Testis (tissue), 3 donors: ENCODE measurements around the gene PSMC3IP. TPM values are rescaled to one million over a fixed set of nuclear protein-coding genes. Genes with fewer than 3 reads are reported as not detected.

Source experiments
- DNase-seq: peaks from one replicate; pipeline ENCODE4 v3.0.0-alpha.2; 2019
- H3K27ac ChIP-seq, 2 donors: fragments of 200-600 bp; sonication (generic); one replicate each; pipeline ENCODE4 v1.5.1; 2019
- H3K27me3 ChIP-seq: fragments of 200-600 bp; sonication (generic); one replicate; pipeline ENCODE4 v1.5.1; 2019
- H3K36me3 ChIP-seq: fragments of 200-600 bp; sonication (generic); one replicate; pipeline ENCODE4 v1.5.1; 2017; ENCODE audit warnings: low read depth; ENCODE audit errors: missing control alignments
- H3K4me1 ChIP-seq: fragments of 200-600 bp; sonication (generic); one replicate; pipeline ENCODE4 v1.5.1; 2019
- H3K4me3 ChIP-seq, 2 donors: fragments of 200-600 bp; sonication (generic); one replicate each; pipeline ENCODE4 v1.5.1; 2017 to 2019
- H3K9me3 ChIP-seq: fragments of 200-600 bp; sonication (generic); one replicate; pipeline ENCODE4 v1.5.1; 2017
- POLR2A ChIP-seq: fragments of 450-650 bp; IDR thresholded peaks from one replicate; pipeline ENCODE4 v1.6.1; 2017; ENCODE audit warnings: antibody characterized with exemption, mild to moderate bottlenecking, moderate library complexity
- WGBS, 2 donors: methylation state at CpG; one replicate each; pipeline ENCODE4 v1.1.5; 2018; 5-methylcytosine and 5-hydroxymethylcytosine counted together
- intact Hi-C: fragments of 100-400 bp; cut with DNase I; formaldehyde crosslinking; loops from one replicate; pipeline ENCODE4 v1.15.1; 2023; ENCODE audit warnings: low total_unique reads
- polyA plus RNA-seq: library from polyadenylated mRNA; stranded (reverse); fragments of 350-450 nt; fragmentation: Illumina TruSeq; extraction: RNeasy Lipid Tissue Mini Kit (QIAGEN cat#74804); gene quantifications from one replicate; pipeline ENCODE4 v1.2.3, GENCODE V29; 2014; ENCODE audit warnings: low read depth, low replicate concordance; ENCODE audit not compliant: insufficient read depth
- total RNA-seq, 2 donors: library from RNA; depleted of rRNA; stranded (reverse); fragments of >200 nt; gene quantifications; one replicate each; pipeline ENCODE4 v1.2.3, GENCODE V29; 2016
- TF ChIP-seq, protein P1 (sequence below), 3 experiments: fragments of 450-650 bp in 2 of 3; fragments of 200-600 bp in 1 of 3; sonication (generic) in 1 of 3; IDR thresholded peaks; one replicate each; pipeline ENCODE4 v1.5.1; 2016 to 2019; ENCODE audit warnings: antibody characterized with exemption in 3 of 3, mild to moderate bottlenecking in 2 of 3, moderate library complexity in 1 of 3

The PSMC3IP gene
- total and polyA plus RNA-seq, 3 donors from 2014 or later, result 17.2 to 45.3 (median 27.2) TPM

DNA sequence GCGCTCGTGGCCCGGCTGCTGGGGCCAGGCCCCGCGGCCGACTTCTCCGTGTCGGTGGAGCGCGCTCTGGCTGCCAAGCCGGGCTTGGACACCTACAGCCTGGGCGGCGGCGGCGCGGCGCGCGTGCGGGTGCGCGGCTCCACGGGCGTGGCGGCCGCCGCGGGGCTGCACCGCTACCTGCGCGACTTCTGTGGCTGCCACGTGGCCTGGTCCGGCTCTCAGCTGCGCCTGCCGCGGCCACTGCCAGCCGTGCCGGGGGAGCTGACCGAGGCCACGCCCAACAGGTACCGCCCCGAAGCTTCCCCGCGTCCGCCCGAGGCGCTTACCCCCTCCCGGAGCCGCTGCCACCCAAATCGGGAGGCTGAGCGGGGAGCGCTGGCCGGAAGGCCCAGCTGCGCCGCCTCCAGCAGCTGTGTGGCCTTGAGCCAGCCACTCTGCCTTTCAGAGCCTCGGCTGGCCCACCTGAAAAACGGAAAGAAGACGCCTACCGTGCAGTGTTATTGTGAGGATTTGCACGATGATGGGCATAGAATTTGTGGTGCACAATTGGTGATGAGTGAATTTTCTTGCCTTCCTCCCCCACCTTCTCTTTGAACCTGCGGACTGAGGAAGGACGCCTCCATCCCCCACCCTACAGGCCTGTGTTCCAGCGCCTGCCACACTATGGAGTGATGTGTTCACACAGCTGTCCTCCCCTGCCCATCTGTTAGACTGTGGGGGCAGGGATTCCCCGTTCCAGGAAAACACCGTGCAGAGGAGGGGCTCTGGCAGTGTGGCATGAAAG, 41.0 kb downstream of the PSMC3IP start:
- Histone ChIP-seq H3K36me3 (no peaks in the 10 kb centered on the region), H3K9me3 (no peaks in the 10 kb centered on the region), H3K27me3 (no peaks in the 10 kb centered on the region), H3K27ac (peak overlapping the region; percentile 33 to 97), H3K4me3 (peak overlapping the region; percentile 71 to 83), H3K4me1 (peaks cover 19% of the 10 kb centered on the region)
- peak; percentile 84 for DNase-seq
- no peak for TF ChIP-seq POLR2A
- WGBS, 2 donors, result 0 to 1% methylated on average over 7 to 53 of the region's 65 CpGs
- intact Hi-C loops, result no loop called here

DNA sequence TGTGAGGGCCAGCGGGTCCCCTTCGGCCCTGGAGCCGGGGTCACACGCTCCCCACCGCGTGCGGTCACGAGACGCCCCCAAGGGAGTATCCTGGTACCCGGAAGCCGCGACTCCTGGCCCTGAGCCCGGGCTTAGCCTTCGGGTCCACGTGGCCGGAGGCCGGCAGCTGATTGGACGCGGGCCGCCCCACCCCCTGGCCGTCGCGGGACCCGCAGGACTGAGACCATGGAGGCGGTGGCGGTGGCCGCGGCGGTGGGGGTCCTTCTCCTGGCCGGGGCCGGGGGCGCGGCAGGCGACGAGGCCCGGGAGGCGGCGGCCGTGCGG, 41.5 kb downstream of the PSMC3IP start, which contains the start of gene NAGLU:
NAGLU (plus strand) TSS at position 194 of the 324 bp plus-strand sequence; CDS start at position 226, 32 bp downstream.
- Histone ChIP-seq H3K27ac (peak within 1 kb of the TSS; percentile 81 to 97), H3K4me1 (peaks cover 19% of the 10 kb centered on the region), H3K27me3 (no peaks in the 10 kb centered on the region), H3K9me3 (no peaks in the 10 kb centered on the region), H3K36me3 (no peaks in the 10 kb centered on the region), H3K4me3 (peak within 1 kb of the TSS; percentile 71 to 83)
- peak; percentile 58 for TF ChIP-seq POLR2A
- TF ChIP-seq, protein P1, sequence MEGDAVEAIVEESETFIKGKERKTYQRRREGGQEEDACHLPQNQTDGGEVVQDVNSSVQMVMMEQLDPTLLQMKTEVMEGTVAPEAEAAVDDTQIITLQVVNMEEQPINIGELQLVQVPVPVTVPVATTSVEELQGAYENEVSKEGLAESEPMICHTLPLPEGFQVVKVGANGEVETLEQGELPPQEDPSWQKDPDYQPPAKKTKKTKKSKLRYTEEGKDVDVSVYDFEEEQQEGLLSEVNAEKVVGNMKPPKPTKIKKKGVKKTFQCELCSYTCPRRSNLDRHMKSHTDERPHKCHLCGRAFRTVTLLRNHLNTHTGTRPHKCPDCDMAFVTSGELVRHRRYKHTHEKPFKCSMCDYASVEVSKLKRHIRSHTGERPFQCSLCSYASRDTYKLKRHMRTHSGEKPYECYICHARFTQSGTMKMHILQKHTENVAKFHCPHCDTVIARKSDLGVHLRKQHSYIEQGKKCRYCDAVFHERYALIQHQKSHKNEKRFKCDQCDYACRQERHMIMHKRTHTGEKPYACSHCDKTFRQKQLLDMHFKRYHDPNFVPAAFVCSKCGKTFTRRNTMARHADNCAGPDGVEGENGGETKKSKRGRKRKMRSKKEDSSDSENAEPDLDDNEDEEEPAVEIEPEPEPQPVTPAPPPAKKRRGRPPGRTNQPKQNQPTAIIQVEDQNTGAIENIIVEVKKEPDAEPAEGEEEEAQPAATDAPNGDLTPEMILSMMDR (IDR thresholded peaks at IDR 0.05), result peak in 1 of 3 experiments; percentile 22
- WGBS, 2 donors, result 1% methylated on average over 36 of the region's 40 CpGs; no CpG with 5 or more reads in 1 of the 2 donors
- peak; percentile 98 for DNase-seq
- intact Hi-C loops, result no loop called here

DNA sequence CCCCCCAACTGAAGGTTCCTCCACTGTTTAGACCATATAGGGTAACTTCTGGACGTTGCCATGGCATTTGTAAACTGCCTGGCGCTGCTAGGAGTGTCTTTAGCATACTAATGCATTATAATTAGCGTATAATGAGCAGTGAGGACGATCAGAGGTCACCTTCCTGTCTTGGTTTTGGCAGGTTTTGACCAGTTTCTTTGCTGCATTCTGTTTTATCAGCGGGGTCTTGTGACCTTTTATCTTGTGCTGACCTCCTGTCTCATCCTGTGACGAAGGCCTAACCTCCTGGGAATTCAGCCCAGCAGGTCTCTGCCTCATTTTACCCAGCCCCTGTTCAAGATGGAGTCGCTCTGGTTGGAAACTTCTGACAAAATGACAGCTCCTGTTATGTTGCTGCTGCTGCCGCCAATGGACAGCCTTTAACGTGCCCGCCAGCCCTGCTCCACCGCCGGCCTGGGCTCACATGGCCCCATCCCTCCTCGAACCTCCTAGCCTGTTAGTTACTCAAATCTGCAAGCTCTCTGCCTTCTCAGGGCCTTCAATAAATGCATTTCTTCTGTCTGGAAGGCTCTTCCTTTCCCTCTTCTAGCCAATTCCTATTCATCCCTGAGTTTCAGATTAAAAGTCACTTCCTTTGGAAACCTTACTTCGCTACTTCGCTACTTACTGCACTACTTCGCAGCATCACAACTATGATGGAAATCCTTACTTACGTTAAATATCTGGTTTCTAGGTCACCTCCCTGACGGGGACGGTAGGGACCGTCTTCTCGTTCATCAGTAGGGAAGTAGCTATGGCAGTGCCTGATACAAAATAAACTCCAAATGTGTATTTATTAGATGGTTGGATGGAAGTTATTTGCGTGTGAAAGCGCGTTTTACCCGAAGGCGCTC, 42.1 kb downstream of the PSMC3IP start:
- intact Hi-C loops, result no loop called here
- no peak for TF ChIP-seq POLR2A
- TF ChIP-seq, protein P1 (IDR thresholded peaks at IDR 0.05), result no peak
- Histone ChIP-seq H3K4me3 (peak overlapping the region; percentile 60 to 83), H3K4me1 (peaks cover 19% of the 10 kb centered on the region), H3K36me3 (no peaks in the 10 kb centered on the region), H3K27ac (peak overlapping the region; percentile 81 to 97), H3K9me3 (no peaks in the 10 kb centered on the region), H3K27me3 (no peaks in the 10 kb centered on the region)
- 29 to 35% methylated on average over 21 to 26 of the region's 26 CpGs for WGBS, 2 donors
- no peak for DNase-seq

DNA sequence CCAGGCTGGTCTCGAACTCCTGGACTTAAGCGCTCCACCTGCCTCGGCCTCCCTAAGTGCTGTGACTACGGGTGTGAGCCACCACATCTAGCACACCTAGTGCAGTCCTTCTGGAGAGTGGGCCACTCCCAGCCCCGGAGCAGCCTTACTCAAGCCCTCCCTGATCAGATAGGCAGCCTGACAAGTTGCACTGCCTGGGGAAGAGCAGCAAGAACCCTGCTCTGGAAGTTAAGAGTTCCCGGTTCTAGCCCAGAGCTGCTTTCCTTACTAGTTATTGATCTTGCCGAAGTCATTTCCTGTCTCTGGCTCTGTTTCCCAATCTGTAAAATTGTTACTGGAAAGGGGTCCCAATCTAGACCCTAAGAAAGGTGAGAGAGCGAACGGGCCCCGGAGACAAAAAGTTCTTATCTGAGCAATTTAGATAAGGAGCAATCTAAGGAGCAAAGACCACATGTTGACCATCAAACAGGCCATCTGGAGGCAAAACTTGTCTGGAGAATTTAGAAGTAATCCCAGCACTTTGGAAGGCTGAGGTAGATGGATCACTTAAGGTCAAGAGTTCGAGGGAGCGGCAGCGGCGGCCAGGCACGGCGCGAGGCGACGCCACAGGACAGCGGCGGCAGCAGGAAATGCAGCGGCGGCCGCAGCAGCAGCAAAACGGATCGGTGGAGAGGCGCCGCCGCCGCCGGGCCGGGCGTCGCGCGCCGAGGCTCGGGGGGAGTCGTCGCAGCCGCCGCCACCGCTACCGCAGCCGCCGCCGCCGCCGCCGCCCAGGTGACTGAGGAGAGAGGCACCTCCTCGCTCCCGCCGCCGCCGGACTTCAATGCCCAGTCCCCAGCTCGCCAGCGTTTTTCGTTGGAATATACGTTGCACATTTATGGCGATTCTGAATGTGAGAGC, 45.8 kb downstream of the PSMC3IP start:
- intact Hi-C loops, result no loop called here
- no peaks in the 10 kb centered on the region for H3K36me3 ChIP-seq
- 9 to 10% methylated on average over 42 to 60 of the region's 60 CpGs for WGBS, 2 donors
- no peaks in the 10 kb centered on the region for H3K9me3 ChIP-seq
- H3K4me1 ChIP-seq, result peaks cover 15% of the 10 kb centered on the region
- peak; percentile 72 for DNase-seq
- H3K27ac ChIP-seq, result peak overlapping the region; percentile 56 to 85
- no peaks in the 10 kb centered on the region for H3K27me3 ChIP-seq
- peak overlapping the region; percentile 54 to 67 for H3K4me3 ChIP-seq
- TF ChIP-seq POLR2A, result no peak
- TF ChIP-seq, protein P1 (IDR thresholded peaks at IDR 0.05), result peak; percentile 31 to 63 (median 58)
